GM15510 (cell line): ENCODE data around the gene SYT14.

Experiments used
- POLR2A ChIP-seq: IDR thresholded peaks from 3 replicates; pipeline ENCODE4 v1.6.1; 2011; ENCODE audit warnings: borderline replicate concordance; ENCODE audit not compliant: insufficient read length; ENCODE audit errors: extremely low read depth

Gene SYT14

GRCh38 chr1:210072896-210073504 is 135.0 kb downstream of the SYT14 start:
- no peak for TF ChIP-seq POLR2A

DNA sequence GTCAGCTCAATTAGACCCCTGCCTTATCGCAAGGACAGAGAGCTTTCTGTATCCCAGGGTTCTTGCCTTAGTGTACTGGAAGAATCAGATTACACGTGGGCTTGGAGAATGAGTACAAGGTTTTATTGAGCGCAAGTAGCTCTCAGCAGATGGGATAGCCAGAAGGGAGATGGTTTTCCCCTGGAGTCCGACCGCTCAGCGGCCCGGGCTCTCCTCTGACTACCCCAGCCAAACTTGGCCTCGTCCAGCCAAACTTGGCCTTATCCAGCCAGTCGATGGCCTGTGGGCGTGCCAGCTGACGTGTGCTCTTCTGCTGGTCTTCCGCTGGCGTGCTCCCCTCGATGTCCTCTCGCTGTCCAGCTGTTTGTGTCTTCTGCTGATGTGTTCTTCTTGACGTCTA is 136.9 kb downstream of the SYT14 start:
- TF ChIP-seq POLR2A, result no peak

GRCh38 chr1:210076620-210077019 is 138.6 kb downstream of the SYT14 start:
- no peak for TF ChIP-seq POLR2A

DNA sequence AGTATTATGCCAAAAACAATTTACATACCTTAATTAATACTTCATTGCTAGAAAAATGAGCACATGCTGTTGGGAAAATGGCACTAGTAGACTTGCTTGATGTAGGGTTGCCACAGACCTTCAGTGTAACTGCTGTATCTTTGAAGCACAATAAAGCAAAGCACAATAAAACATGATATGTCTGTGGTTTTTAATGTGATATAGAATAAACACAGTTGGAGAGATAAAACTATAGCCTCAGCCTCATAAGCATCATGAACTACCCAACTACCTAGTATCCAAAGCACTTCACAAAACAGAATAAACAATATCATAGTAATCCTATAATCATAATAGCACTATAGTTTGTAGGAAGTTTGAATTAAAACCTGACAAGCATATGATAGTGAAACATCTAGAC is 143.5 kb downstream of the SYT14 start:
- no peak for TF ChIP-seq POLR2A

DNA sequence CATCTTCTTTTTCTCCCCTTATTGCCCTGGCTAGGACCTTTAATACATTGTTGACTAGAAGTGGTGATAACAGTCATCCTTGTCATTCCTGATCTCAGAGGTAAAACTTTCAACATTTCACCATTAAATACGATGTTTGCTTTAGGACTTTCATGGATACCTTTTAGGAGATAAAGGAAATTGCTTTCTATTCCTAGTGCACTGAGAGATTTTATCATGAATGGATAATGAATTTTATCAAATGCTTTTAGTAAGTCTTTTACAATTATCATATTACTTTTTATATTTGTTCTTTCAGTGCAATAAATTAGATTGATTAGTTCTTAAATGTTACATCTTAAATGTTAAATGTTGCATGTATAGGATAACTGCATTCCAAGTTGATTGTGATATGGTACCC is 147.3 kb downstream of the SYT14 start:
- no peak for TF ChIP-seq POLR2A

- TF ChIP-seq POLR2A, result no peak
These were observed 149.0 kb downstream of the SYT14 start for GRCh38 chr1:210087058-210087457.

DNA sequence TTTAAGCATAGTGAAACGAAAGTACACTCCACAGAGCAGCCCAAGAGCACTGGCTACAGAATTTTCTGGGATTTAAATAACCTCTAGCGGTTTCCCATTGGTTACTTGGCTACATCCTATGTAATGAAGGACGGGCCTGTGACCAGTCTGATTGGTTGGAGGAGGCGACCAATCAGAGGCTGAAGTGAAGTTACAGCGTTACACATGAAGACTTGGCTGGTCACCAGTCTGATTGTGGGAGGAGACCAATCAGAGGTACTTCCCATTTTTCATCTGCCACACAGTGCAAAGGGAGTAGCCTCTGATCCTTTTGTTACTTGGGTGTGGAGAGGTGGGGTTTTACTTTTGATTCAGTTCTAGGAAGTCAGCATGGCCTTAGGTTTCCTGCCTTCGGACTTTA is 151.8 kb downstream of the SYT14 start:
- no peak for TF ChIP-seq POLR2A

- TF ChIP-seq POLR2A, result no peak
These were observed 154.3 kb downstream of the SYT14 start for GRCh38 chr1:210092366-210092765.

- no peak for TF ChIP-seq POLR2A
These were observed 155.4 kb downstream of the SYT14 start for GRCh38 chr1:210093461-210093860.

GRCh38 chr1:210098356-210098755 is 160.3 kb downstream of the SYT14 start:
- no peak for TF ChIP-seq POLR2A

DNA sequence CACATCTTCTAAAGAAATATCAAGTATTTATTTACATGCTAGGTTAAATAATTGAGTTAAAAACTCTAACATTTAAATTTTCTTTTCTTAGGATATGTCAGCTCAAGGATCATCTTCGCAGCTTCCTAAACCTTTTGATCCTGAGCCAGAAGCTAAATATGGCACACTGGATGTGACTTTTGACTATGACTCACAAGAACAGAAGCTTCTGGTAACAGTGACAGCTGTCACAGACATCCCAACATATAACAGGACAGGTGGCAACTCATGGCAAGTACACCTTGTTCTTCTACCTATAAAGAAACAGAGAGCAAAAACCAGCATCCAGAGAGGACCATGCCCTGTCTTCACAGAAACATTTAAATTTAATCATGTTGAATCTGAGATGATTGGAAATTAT is 161.9 kb downstream of the SYT14 start:
- no peak for TF ChIP-seq POLR2A

- TF ChIP-seq POLR2A, result no peak
These were observed 166.1 kb downstream of the SYT14 start for GRCh38 chr1:210104103-210104502.

- TF ChIP-seq POLR2A, result no peak
These were observed 179.2 kb downstream of the SYT14 start for GRCh38 chr1:210117198-210117597.

DNA sequence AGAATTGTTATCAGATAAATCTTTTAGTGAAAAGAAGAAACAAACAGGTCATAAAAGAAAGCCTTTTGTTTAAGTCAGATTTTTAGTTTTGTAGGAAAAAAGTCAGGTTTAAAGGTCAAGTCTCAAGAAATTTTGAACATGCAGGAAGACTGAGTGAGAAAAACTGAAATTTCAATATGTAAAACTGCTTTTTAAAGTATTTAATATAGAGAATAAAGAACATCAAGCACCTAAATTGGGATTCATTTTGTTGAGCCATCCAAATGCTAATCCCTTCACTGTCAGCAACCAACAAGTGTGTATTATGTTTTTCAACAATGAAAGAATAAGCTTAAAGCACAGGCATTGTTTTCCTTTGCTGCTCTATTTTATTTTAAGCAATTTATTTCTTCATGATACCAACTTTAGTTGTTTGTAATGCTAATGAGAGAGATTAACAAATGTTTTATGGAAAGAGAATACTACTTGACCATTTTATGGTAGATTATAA is 179.7 kb downstream of the SYT14 start:
- TF ChIP-seq POLR2A, result no peak

- TF ChIP-seq POLR2A, result no peak
These were observed 185.4 kb downstream of the SYT14 start for GRCh38 chr1:210123383-210123782.

GRCh38 chr1:210123924-210124589 is 186.0 kb downstream of the SYT14 start:
- no peak for TF ChIP-seq POLR2A

- no peak for TF ChIP-seq POLR2A
These were observed 186.7 kb downstream of the SYT14 start for GRCh38 chr1:210124736-210125135.

- TF ChIP-seq POLR2A, result no peak
These were observed 187.1 kb downstream of the SYT14 start for GRCh38 chr1:210125143-210125542.

GRCh38 chr1:210129092-210129491 is 191.1 kb downstream of the SYT14 start:
- no peak for TF ChIP-seq POLR2A
